CD14-positive monocyte (primary cell): Measurements from ENCODE around the gene GMPR. TPM values are rescaled to one million over a fixed set of nuclear protein-coding genes. Genes with fewer than 3 reads are reported as not detected.

Experiments used
- DNase-seq, 3 donors: peaks; one replicate each; pipeline ENCODE4 v3.0.0-alpha.2; 2011 to 2022
- H2AFZ ChIP-seq: 2 replicates; pipeline ENCODE4 v1.6.0; 2012; ENCODE audit warnings: mild to moderate bottlenecking, low read depth, low read length, inconsistent platforms; ENCODE audit not compliant: insufficient read depth, poor library complexity, severe bottlenecking
- H3K27ac ChIP-seq, 2 donors: 1 replicate in 1 of 2; 2 replicates in 1 of 2; pipeline ENCODE4 v1.5.1; 2012 to 2013; ENCODE audit warnings: low read length in 2 of 2, control low read depth in 1 of 2, inconsistent platforms in 1 of 2, low read depth in 1 of 2, mild to moderate bottlenecking in 1 of 2
- H3K27me3 ChIP-seq, 2 donors: one replicate each; pipeline versions ENCODE4 v1.6.0 to v1.6.1; 2011 to 2013; ENCODE audit warnings: low read length in 2 of 2; ENCODE audit not compliant: control insufficient read depth in 2 of 2, insufficient read depth in 2 of 2
- H3K36me3 ChIP-seq, 2 donors: replicated peaks in 1 of 2; 1 replicate in 1 of 2; 2 replicates in 1 of 2; pipeline versions ENCODE4 v1.5.1 to v1.6.1; 2012 to 2013; ENCODE audit warnings: low read length in 2 of 2, control low read depth in 1 of 2, inconsistent platforms in 1 of 2, mild to moderate bottlenecking in 1 of 2; ENCODE audit not compliant: insufficient read depth in 2 of 2, control insufficient read depth in 1 of 2
- H3K4me1 ChIP-seq, 2 donors: 1 replicate in 1 of 2; 2 replicates in 1 of 2; pipeline versions ENCODE4 v1.5.1 to v1.6.1; 2012 to 2013; ENCODE audit warnings: low read length in 2 of 2, control low read depth in 1 of 2, inconsistent platforms in 1 of 2, mild to moderate bottlenecking in 1 of 2, moderate library complexity in 1 of 2; ENCODE audit not compliant: insufficient read depth in 2 of 2, control insufficient read depth in 1 of 2
- H3K4me2 ChIP-seq: replicated peaks from 2 replicates; pipeline ENCODE3; 2012; ENCODE audit warnings: low read length, moderate library complexity, mild to moderate bottlenecking; ENCODE audit not compliant: poor library complexity, severe bottlenecking; ENCODE audit errors: extremely low read depth
- H3K4me3 ChIP-seq, 3 experiments: fragments of 200-600 bp in 1 of 3; sonication (generic) in 1 of 3; replicated peaks in 1 of 3; 1 replicate in 2 of 3; 2 replicates in 1 of 3; pipeline ENCODE4 v1.5.1; 2011 to 2013; ENCODE audit warnings: low read length in 3 of 3, mild to moderate bottlenecking in 3 of 3, control low read depth in 2 of 3, low read depth in 2 of 3, inconsistent platforms in 1 of 3, moderate library complexity in 1 of 3
- H3K79me2 ChIP-seq: 2 replicates; pipeline ENCODE4 v1.6.0; 2012; ENCODE audit warnings: mild to moderate bottlenecking, control low read depth, inconsistent platforms, low read length, moderate library complexity; ENCODE audit not compliant: insufficient read depth
- H3K9ac ChIP-seq: 2 replicates; pipeline ENCODE4 v1.6.0; 2017; ENCODE audit warnings: low read length, mild to moderate bottlenecking; ENCODE audit not compliant: insufficient read depth, poor library complexity, severe bottlenecking
- H3K9me3 ChIP-seq, 2 donors: replicated peaks in 1 of 2; 1 replicate in 1 of 2; 2 replicates in 1 of 2; pipeline versions ENCODE4 v1.5.1 to v1.6.1; 2012 to 2013; ENCODE audit warnings: low read length in 2 of 2, control low read depth in 1 of 2; ENCODE audit not compliant: control insufficient read depth in 1 of 2, insufficient read depth in 1 of 2
- H4K20me1 ChIP-seq: 2 replicates; pipeline ENCODE4 v1.6.0; 2012; ENCODE audit warnings: mild to moderate bottlenecking, low read length, control low read depth, moderate library complexity; ENCODE audit not compliant: insufficient read depth
- H3K27ac Mint-ChIP-seq, 7 donors: one replicate each; pipeline ENCODE4 v1.8.0; 2020; ENCODE audit warnings: mild to moderate bottlenecking in 7 of 7, mixed read lengths in 7 of 7, moderate library complexity in 6 of 7, inconsistent platforms in 2 of 7
- H3K27me3 Mint-ChIP-seq, 3 donors: one replicate each; pipeline ENCODE4 v1.8.0; 2021 to 2022; ENCODE audit warnings: low read depth in 3 of 3, mild to moderate bottlenecking in 3 of 3, mixed read lengths in 3 of 3, moderate library complexity in 3 of 3, inconsistent platforms in 1 of 3
- H3K36me3 Mint-ChIP-seq, 2 donors: one replicate each; pipeline ENCODE4 v1.8.0; 2020; ENCODE audit warnings: mixed read lengths in 2 of 2, inconsistent platforms in 1 of 2, mild to moderate bottlenecking in 1 of 2
- H3K4me1 Mint-ChIP-seq: one replicate; pipeline ENCODE4 v1.8.0; 2020; ENCODE audit warnings: mild to moderate bottlenecking, mixed read lengths
- H3K4me3 Mint-ChIP-seq, 2 donors: one replicate each; pipeline ENCODE4 v1.8.0; 2020; ENCODE audit warnings: mild to moderate bottlenecking in 2 of 2, mixed read lengths in 2 of 2, moderate library complexity in 1 of 2
- H3K9me3 Mint-ChIP-seq, 7 donors: one replicate each; pipeline ENCODE4 v1.8.0; 2020 to 2022; ENCODE audit warnings: mixed read lengths in 7 of 7, mild to moderate bottlenecking in 6 of 7, moderate library complexity in 6 of 7, inconsistent platforms in 2 of 7
- WGBS: methylation state at CpG from one replicate; pipeline ENCODE4 v1.1.5; 2013; ENCODE audit warnings: missing lambda C conversion rate; ENCODE audit not compliant: insufficient coverage; 5-methylcytosine and 5-hydroxymethylcytosine counted together
- intact Hi-C, 2 donors: fragments of 100-400 bp; cut with micrococcal nuclease; formaldehyde crosslinking; loops; one replicate each; pipeline versions ENCODE4 v1.15.0 to v1.15.1; 2023
- polyA plus RNA-seq, 3 donors: library from polyadenylated mRNA; depleted of rRNA in 1 of 3; unstranded in 2 of 3; stranded (reverse) in 1 of 3; fragments of 300-500 nt in 2 of 3; fragments of >200 nt in 1 of 3; fragmentation: Illumina TruSeq in 2 of 3; gene quantifications; 1 replicate in 2 of 3; 2 replicates in 1 of 3; pipeline ENCODE4 v1.2.3, GENCODE V29; 2012 to 2021
- TF ChIP-seq, protein P1 (sequence below): fragments of 200-600 bp; IDR thresholded peaks from one replicate; pipeline ENCODE4 v1.8.0; 2022; ENCODE audit warnings: antibody characterized with exemption, mild to moderate bottlenecking

Gene GMPR
- polyA plus RNA-seq, 3 donors = 1.9 to 3.8 (median 3.2) TPM

GRCh38 chr6:16329233-16329632 lies 90.8 kb downstream of the GMPR start:
- TF ChIP-seq, protein P1, sequence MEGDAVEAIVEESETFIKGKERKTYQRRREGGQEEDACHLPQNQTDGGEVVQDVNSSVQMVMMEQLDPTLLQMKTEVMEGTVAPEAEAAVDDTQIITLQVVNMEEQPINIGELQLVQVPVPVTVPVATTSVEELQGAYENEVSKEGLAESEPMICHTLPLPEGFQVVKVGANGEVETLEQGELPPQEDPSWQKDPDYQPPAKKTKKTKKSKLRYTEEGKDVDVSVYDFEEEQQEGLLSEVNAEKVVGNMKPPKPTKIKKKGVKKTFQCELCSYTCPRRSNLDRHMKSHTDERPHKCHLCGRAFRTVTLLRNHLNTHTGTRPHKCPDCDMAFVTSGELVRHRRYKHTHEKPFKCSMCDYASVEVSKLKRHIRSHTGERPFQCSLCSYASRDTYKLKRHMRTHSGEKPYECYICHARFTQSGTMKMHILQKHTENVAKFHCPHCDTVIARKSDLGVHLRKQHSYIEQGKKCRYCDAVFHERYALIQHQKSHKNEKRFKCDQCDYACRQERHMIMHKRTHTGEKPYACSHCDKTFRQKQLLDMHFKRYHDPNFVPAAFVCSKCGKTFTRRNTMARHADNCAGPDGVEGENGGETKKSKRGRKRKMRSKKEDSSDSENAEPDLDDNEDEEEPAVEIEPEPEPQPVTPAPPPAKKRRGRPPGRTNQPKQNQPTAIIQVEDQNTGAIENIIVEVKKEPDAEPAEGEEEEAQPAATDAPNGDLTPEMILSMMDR = no peak
- Histone ChIP-seq H2AFZ (no peak overlapping the region), H3K79me2 (no peaks in the 10 kb centered on the region), H3K4me3 (no peak overlapping the region), H3K36me3 (peaks cover 19 to 38% of the 10 kb centered on the region in 2 donors), H3K4me1 (peaks cover 11 to 13% of the 10 kb centered on the region in 2 donors), H3K27ac (no peak overlapping the region), H3K9ac (no peak overlapping the region), H3K4me2 (no peak overlapping the region), H3K27me3 (no peaks in the 10 kb centered on the region), H4K20me1 (peaks cover 41% of the 10 kb centered on the region), H3K9me3 (no peaks in the 10 kb centered on the region)
- no peaks in the 10 kb centered on the region for H3K27me3 Mint-ChIP-seq
- H3K27ac Mint-ChIP-seq = peak overlapping the region in 1 of 7 donors; percentile 17
- intact Hi-C loops = no loop called here
- DNase-seq = no peak
- H3K36me3 Mint-ChIP-seq = peaks cover 31 to 44% of the 10 kb centered on the region in 2 donors
- 100% methylated on average over 3 of the region's 6 CpGs for WGBS
- H3K9me3 Mint-ChIP-seq = peaks cover 0 to 6% (median 3%) of the 10 kb centered on the region in 7 donors
- no peak overlapping the region for H3K4me3 Mint-ChIP-seq
- no peaks in the 10 kb centered on the region for H3K4me1 Mint-ChIP-seq

DNA sequence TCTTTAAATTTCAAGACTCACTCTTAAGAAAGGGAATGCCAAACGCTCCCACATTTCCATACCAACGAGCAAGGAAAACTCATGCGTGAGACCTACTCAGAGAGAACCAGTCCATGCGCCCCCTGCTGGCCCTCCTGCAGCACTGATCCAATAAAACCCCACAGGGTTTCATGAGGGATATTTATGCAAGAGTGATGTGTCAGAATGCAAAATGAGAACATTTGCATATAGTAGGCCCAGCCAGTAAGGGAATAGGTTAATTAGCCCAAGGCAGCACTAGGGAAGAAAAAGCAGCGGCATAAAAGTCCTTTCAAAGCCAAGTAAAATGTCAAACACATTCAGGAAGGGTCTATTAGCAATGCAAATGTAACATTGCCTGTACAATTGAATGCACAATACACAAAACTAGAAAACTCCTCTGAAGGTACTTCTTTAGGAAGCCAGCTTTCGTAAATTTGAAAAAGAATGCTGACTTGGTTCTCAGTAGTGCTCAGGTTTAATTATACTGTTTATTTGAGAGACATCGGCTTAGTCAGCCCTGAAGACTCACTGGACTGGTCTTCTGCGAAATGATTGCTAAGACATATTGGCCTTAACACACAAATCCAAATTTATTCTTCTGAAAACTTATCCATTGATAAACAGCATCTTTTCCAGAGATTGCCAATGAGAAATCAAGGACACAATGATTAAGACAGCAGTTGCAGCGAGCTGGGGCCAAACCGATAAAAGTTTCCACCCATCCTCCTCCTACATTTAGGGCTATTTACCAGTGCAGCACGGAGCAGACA lies 93.2 kb downstream of the GMPR start:
- intact Hi-C loops = loop anchor here (2.0 to 10.0 kb wide), 5 partner anchors 76 to 635 kb away; no protein-coding TSS in a partner anchor
- Mint-ChIP-seq H3K27ac (no peak overlapping the region), H3K36me3 (peaks cover 15 to 22% of the 10 kb centered on the region in 2 donors), H3K4me3 (no peak overlapping the region), H3K9me3 (peaks cover 0 to 3% (median 2%) of the 10 kb centered on the region in 7 donors), H3K4me1 (peaks cover 12% of the 10 kb centered on the region), H3K27me3 (no peaks in the 10 kb centered on the region)
- Histone ChIP-seq H3K4me2 (peak overlapping the region; percentile 43), H4K20me1 (peaks cover 60% of the 10 kb centered on the region), H3K79me2 (no peaks in the 10 kb centered on the region), H3K36me3 (peaks cover 16 to 17% of the 10 kb centered on the region in 2 donors), H3K27ac (no peak overlapping the region), H3K9me3 (no peaks in the 10 kb centered on the region), H3K27me3 (no peaks in the 10 kb centered on the region), H3K4me3 (no peak overlapping the region), H3K4me1 (peaks cover 21 to 23% of the 10 kb centered on the region in 2 donors), H3K9ac (no peak overlapping the region), H2AFZ (no peak overlapping the region)
- TF ChIP-seq, protein P1 = peak; percentile 83
- 61% methylated on average over 3 of the region's 11 CpGs for WGBS
- DNase-seq = peak; percentile 62 to 84 (median 80)
